ENCODE measurements around the gene PGPEP1.
A peak's percentile ranks its signal among the peaks of the same experiment; 100 is the strongest.
"Not testable (repeated sequence)": the region's sequence is repeated elsewhere in the genome, so short reads cannot be mapped to it uniquely, and the experiment has no call there.

Gene PGPEP1

GRCh38 chr19:18332917-18333530 lies 7.4 kb upstream of the PGPEP1 start:
- no peak for DNase-seq (ENCODE audit: low spot score)

GRCh38 chr19:18333680-18334079 lies 6.7 kb upstream of the PGPEP1 start:
- no peak for DNase-seq (ENCODE audit: low spot score)

- no peak for DNase-seq (ENCODE audit: low spot score)
These were observed 4.3 kb upstream of the PGPEP1 start for GRCh38 chr19:18336121-18336520.

GRCh38 chr19:18338541-18338940 lies 1.9 kb upstream of the PGPEP1 start:
- DNase-seq (ENCODE audit: low spot score): no peak

- DNase-seq (ENCODE audit: low spot score): peak; percentile 38
These were observed 675 bp upstream of the PGPEP1 start for GRCh38 chr19:18339723-18340122.

GRCh38 chr19:18340990-18341868 lies 831 bp downstream of the PGPEP1 start:
- peak; percentile 76 for DNase-seq (ENCODE audit: low spot score)

- DNase-seq (ENCODE audit: low spot score): no peak
These were observed 1.8 kb downstream of the PGPEP1 start for GRCh38 chr19:18342090-18342632.

GRCh38 chr19:18344582-18344950 lies 4.2 kb downstream of the PGPEP1 start:
- DNase-seq (ENCODE audit: low spot score): no peak

- no peak for DNase-seq (ENCODE audit: low spot score)
These were observed 4.9 kb downstream of the PGPEP1 start for GRCh38 chr19:18345296-18345695.

GRCh38 chr19:18346091-18346490 lies 5.7 kb downstream of the PGPEP1 start:
- DNase-seq (ENCODE audit: low spot score): no peak

- no peak for DNase-seq (ENCODE audit: low spot score)
These were observed 7.8 kb downstream of the PGPEP1 start for GRCh38 chr19:18348171-18348570.

- not testable (repeated sequence) for DNase-seq (ENCODE audit: low spot score)
These were observed 8.5 kb downstream of the PGPEP1 start for GRCh38 chr19:18348818-18349339.

- DNase-seq (ENCODE audit: low spot score): peak; percentile 81
These were observed 9.2 kb downstream of the PGPEP1 start for GRCh38 chr19:18349524-18350128.

GRCh38 chr19:18350490-18350889 lies 10.1 kb downstream of the PGPEP1 start:
- no peak for DNase-seq (ENCODE audit: low spot score)

- no peak for DNase-seq (ENCODE audit: low spot score)
These were observed 11.1 kb downstream of the PGPEP1 start for GRCh38 chr19:18351544-18351943.

- DNase-seq (ENCODE audit: low spot score): no peak
These were observed 13.1 kb downstream of the PGPEP1 start for GRCh38 chr19:18353378-18354005.

- not testable (repeated sequence) for DNase-seq (ENCODE audit: low spot score)
These were observed 14.3 kb downstream of the PGPEP1 start for GRCh38 chr19:18354743-18355142.

- no peak for DNase-seq (ENCODE audit: low spot score)
These were observed 16.6 kb downstream of the PGPEP1 start for GRCh38 chr19:18357041-18357440.

GRCh38 chr19:18361646-18362045 lies 21.2 kb downstream of the PGPEP1 start:
- DNase-seq (ENCODE audit: low spot score): no peak

GRCh38 chr19:18362934-18363542 lies 22.6 kb downstream of the PGPEP1 start:
- DNase-seq (ENCODE audit: low spot score): no peak

GRCh38 chr19:18363787-18364186 lies 23.4 kb downstream of the PGPEP1 start:
- DNase-seq (ENCODE audit: low spot score): no peak

All from AG08395 (cell line).